HG02763 (cell line): ENCODE data around the gene RPL7A.
A peak's percentile ranks its signal among the peaks of the same experiment; 100 is the strongest.
"Not testable (repeated sequence)": the region's sequence is repeated elsewhere in the genome, so short reads cannot be mapped to it uniquely, and the experiment has no call there.

Experiments used
- ATAC-seq: cut with Tn5 transposase; IDR thresholded peaks from one replicate; pipeline ENCODE4 v1.9.1; 2021; ENCODE audit warnings: mild to moderate bottlenecking, moderate library complexity; ENCODE audit not compliant: unreplicated experiment

The RPL7A gene

GRCh38 chr9:133327834-133328484, 20.1 kb upstream of the RPL7A start:
- ATAC-seq = no peak

- not testable (repeated sequence) for ATAC-seq
These were observed 18.5 kb upstream of the RPL7A start for GRCh38 chr9:133329306-133330156.

GRCh38 chr9:133331221-133331620, 16.8 kb upstream of the RPL7A start:
- ATAC-seq = no peak

- ATAC-seq = no peak
These were observed 16.2 kb upstream of the RPL7A start for GRCh38 chr9:133331641-133332380.

GRCh38 chr9:133332381-133332730, 15.7 kb upstream of the RPL7A start:
- no peak for ATAC-seq

GRCh38 chr9:133333011-133333410, 15.0 kb upstream of the RPL7A start:
- no peak for ATAC-seq

GRCh38 chr9:133333566-133333965, 14.5 kb upstream of the RPL7A start:
- no peak for ATAC-seq

- ATAC-seq = no peak
These were observed 13.9 kb upstream of the RPL7A start for GRCh38 chr9:133334161-133334560.

GRCh38 chr9:133334888-133335287, 13.1 kb upstream of the RPL7A start:
- not testable (repeated sequence) for ATAC-seq

GRCh38 chr9:133335924-133336811, 11.8 kb upstream of the RPL7A start, which contains the start of gene SURF6:
TSS of gene SURF6 (minus strand) at chr9:133336188. CDS start at chr9:133336132, 56 bp downstream.
- ATAC-seq = peak; percentile 80

- ATAC-seq = no peak
These were observed 8.4 kb upstream of the RPL7A start for GRCh38 chr9:133339641-133340040.

GRCh38 chr9:133340256-133340655, 7.8 kb upstream of the RPL7A start:
- ATAC-seq = no peak

GRCh38 chr9:133340916-133341315, 7.1 kb upstream of the RPL7A start:
- no peak for ATAC-seq

GRCh38 chr9:133341369-133342068, 6.5 kb upstream of the RPL7A start:
- ATAC-seq = no peak

- no peak for ATAC-seq
These were observed 6.0 kb upstream of the RPL7A start for GRCh38 chr9:133342069-133342406.

- ATAC-seq = no peak
These were observed 5.4 kb upstream of the RPL7A start for GRCh38 chr9:133342570-133342969.

- ATAC-seq = no peak
These were observed 3.9 kb upstream of the RPL7A start for GRCh38 chr9:133344071-133344470.

- ATAC-seq = no peak
These were observed 3.0 kb upstream of the RPL7A start for GRCh38 chr9:133344979-133345378.

GRCh38 chr9:133345596-133345995, 2.4 kb upstream of the RPL7A start:
- no peak for ATAC-seq
